ENCODE data around the gene DGKB.

The DGKB gene

DNA sequence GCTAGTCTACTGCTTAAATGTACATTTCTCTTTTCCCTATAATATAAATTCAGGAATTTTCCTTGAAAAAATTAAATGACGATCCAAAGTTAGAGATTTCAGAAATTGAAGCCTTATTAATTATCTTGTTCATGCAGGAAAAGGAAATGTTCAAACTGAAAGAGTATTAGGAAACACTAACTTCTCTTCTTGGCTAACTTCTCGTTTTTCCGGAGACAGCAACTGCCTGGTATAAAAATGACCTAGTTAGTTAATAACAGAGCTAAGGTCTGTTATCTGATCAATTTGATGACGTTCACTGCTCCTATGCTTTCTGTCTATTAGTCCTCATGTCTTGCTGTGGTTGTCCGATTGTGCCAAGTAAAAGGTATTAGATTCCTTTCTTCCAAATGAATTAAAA is 212.5 kb downstream of the DGKB start:
- no peak for TF ChIP-seq GATA3 (IDR thresholded peaks at IDR 0.05; ENCODE audit: low read depth, low read length)
- 0 out of 2 replicates have a peak, but pooled peaks have one; percentile 12 for TF ChIP-seq GATA2 (IDR thresholded peaks at IDR 0.05; ENCODE audit: low read depth, low read length)

DNA sequence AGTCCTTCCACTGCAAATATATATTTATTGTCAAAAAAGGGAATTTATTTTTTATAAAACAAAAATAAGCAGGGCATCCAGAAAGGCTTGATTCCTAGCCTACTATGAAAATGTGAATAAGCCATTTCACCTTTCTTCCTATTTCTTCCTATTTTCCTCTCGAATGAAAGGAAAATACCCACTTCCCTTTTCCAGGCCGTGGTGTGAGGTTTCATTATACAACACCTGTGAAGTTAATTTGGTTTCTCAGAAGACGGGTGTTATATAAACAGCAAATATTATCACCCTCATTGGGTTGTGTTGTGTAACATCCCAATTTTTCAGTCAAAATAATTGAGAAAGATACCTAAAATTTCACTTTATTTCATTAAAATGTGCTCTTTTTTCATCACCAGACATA is 214.3 kb downstream of the DGKB start:
- no peak for TF ChIP-seq GATA3 (IDR thresholded peaks at IDR 0.05; ENCODE audit: low read depth, low read length)
- TF ChIP-seq GATA2 (IDR thresholded peaks at IDR 0.05; ENCODE audit: low read depth, low read length), result no peak

DNA sequence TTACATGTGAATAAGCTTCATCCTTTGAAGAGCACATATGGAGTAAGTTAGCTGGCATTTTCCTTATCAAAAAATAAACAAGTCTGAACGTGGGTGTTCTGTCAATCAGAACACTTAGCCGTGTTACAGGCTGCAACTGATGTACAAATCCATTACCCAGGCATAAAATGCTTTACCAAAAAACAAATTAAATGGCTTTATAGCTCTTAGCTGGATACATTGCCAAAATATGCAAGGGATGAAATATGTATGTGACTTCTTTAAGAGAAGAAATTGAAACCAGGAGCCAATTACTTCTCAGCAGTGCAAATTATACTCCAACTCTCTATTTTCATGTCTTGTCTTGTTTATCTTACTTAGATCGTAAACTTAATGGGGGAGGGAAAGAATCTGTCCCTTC is 214.8 kb downstream of the DGKB start:
- TF ChIP-seq GATA2 (IDR thresholded peaks at IDR 0.05; ENCODE audit: low read depth, low read length) (peak; percentile 45), GATA3 (IDR thresholded peaks at IDR 0.05; ENCODE audit: low read depth, low read length) (no peak)

DNA sequence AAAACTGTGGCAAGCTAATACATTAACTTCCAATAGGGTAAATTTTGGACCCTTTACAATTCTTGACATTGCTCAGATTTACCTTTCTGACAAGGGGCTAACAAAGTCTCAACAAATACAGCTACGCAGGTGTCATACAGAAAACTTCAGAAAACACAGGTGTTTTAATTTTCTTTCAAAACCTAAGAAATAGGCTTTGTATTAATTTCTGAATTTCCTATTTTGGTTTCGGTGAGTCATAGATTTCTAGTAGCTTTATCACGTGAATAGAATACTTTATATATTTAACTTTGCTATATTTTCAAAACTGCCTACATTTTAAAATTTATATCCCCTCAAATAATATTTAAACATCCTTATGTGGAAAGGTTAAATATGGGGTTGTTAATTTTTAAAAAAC is 215.3 kb downstream of the DGKB start:
- TF ChIP-seq GATA2 (IDR thresholded peaks at IDR 0.05; ENCODE audit: low read depth, low read length), result no peak
- no peak for TF ChIP-seq GATA3 (IDR thresholded peaks at IDR 0.05; ENCODE audit: low read depth, low read length)

DNA sequence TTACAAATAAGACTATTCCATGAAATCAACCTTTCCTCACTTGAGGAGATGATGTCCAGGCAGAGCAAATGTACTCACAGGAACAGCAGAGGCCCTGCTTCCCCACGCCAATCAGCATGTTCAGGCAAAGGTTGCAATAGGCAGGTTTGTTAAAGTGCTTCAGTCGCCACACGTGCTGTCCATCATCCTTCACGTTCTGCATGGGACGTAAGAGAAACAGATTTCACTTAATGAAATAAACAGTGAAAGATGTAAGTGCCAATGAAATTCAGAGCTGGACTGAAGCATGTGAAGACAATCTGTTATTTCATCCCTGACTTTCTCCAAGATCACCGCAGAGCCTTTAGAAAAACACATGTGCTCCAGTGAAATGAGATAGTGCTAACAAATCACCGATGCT is 217.4 kb downstream of the DGKB start:
- no peak for TF ChIP-seq GATA2 (IDR thresholded peaks at IDR 0.05; ENCODE audit: low read depth, low read length)
- no peak for TF ChIP-seq GATA3 (IDR thresholded peaks at IDR 0.05; ENCODE audit: low read depth, low read length)

DNA sequence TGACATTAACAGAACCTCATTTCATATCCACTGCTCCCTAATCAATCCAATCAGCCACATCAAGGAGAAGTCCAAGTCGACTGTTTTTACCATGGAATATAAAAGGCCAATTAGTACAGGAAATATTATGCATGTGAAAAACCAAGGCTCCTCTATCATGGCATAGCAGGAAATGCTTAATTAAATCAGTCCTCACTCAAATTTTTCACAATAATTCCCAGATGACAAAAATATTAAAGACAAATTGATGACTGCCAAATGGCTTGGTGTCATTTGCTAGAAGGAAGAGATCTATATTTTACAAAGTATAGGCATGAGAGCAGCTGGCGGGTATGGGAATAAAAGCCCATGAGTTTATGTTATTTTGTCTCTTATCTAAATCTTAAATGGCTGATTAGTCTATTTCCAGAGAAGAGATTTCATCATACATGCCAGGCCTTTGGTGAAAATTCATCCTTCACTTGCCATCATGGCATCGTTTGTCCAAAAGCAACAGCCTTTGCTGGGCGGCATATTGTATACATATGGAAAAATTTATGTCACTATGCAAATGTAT is 219.6 kb downstream of the DGKB start:
- TF ChIP-seq GATA2 (IDR thresholded peaks at IDR 0.05; ENCODE audit: low read depth, low read length) (peak; percentile 77), GATA3 (IDR thresholded peaks at IDR 0.05; ENCODE audit: low read depth, low read length) (peak; percentile 95)

DNA sequence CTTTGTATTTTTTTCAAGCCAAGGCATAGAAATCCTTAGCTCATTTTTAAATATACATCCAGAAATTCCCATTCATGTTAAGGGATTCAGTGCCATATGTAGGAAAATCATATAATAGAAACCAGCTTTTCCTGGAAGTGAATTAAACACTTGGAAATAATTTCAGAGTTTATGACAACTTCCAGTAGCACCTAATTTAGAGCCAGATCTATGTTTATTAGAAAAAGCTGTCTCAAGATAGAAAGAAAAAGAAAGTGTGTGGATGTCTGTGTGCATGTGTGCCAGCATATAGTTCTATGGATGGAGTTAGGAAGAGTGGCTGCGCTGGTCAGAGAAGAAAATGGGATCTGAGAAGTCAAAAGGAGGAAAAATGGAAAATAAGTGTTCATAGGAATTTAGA is 225.7 kb downstream of the DGKB start:
- TF ChIP-seq GATA2 (IDR thresholded peaks at IDR 0.05; ENCODE audit: low read depth, low read length), result no peak
- TF ChIP-seq GATA3 (IDR thresholded peaks at IDR 0.05; ENCODE audit: low read depth, low read length), result no peak

DNA sequence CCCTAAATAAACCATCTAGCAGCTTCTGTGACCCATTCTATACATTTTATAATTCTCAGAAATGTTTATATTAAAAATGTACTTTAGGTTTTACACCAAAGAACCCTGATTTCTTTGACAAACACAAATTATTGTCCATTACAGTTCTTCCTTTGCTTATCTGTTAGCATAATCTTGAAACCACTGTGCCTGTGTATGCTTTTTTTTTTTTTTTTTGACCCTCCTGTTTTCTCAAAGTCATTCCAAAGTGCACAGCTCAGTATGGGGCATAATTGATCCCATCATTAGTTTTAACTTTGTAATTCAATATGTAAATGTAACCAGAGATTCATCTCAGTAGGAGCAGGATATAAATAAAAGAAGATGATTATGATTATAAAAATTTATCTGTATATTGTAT is 229.3 kb downstream of the DGKB start:
- TF ChIP-seq GATA2 (IDR thresholded peaks at IDR 0.05; ENCODE audit: low read depth, low read length), result peak; percentile 56
- TF ChIP-seq GATA3 (IDR thresholded peaks at IDR 0.05; ENCODE audit: low read depth, low read length), result peak; percentile 85

DNA sequence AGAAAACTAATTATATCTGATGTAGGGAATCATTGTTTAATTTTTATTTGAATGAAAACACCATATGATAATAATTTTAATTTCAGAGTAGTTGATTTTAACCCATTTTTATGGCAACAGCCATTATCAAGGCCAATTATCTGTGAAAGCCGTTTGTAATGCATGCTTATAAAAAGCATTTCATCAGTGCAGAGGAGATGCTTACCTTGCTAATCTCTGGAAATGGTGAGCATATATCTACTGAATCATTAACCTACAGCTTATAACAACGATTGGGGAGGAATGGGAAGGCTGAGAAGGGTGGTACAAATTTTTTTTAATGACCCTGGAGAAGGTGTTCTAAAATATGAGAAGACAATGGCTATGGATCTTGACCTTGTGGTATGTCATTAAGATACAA is 235.6 kb downstream of the DGKB start:
- TF ChIP-seq GATA2 (IDR thresholded peaks at IDR 0.05; ENCODE audit: low read depth, low read length) (no peak; the same call in 1 of the 2 replicates), GATA3 (IDR thresholded peaks at IDR 0.05; ENCODE audit: low read depth, low read length) (no peak)

DNA sequence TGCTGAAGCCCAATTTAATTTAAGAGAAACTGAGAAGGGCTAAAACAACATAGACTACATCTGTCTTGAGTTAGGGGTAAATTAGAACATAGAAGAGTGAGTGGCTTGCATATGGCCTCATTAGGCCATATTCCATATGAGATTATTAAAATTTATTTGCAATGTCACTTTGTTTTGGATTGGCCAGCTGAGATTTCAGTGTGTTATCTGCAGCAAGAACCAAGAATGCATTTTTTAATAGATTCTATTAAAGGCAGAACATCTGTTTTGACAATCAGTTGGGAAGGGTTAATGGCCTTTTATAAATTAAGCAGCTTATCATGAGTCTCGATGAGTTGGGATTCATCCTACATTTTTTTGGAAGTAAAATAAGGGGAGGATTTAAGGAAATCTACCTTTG is 236.2 kb downstream of the DGKB start:
- peak; percentile 89 for TF ChIP-seq GATA2 (IDR thresholded peaks at IDR 0.05; ENCODE audit: low read depth, low read length)
- TF ChIP-seq GATA3 (IDR thresholded peaks at IDR 0.05; ENCODE audit: low read depth, low read length), result peak; percentile 91

DNA sequence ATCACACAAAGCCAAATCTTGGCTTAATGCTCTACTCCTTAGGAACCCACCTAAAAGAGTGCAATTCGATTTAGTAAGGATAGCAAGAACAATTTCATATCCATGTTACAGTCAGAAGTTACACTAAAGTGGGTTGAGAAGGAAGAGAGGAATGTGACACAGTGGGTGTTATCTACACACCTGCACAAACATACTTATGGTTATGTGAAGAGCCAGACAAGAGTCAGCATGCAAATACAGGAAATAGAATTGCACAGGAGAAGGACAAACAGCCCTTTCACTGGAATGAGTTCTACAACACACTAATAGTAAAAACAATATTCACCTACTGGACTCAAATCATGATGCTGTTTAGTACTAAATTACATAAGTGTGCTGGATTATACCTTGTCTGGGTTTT is 262.8 kb downstream of the DGKB start:
- TF ChIP-seq GATA3 (IDR thresholded peaks at IDR 0.05; ENCODE audit: low read depth, low read length) (no peak), GATA2 (IDR thresholded peaks at IDR 0.05; ENCODE audit: low read depth, low read length) (no peak)

DNA sequence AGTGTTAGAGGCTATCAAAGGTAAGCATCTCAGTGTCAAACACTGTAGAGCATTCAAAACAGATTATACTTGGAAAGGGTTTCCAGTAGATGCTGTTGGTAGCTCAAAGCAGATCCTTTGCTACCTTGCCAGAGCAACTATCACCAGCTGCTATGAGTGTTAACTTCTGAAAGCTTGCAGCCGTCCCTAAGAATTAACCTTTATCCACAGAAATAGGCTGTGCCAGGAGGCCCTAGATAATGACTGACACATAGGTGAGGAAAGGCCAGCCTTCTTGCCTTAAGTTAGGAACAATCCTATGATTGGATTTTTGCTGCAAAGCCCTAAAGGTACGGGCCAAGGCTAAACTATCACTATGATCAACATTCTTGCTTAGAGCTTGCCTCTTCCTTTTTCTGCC is 263.2 kb downstream of the DGKB start:
- TF ChIP-seq GATA3 (IDR thresholded peaks at IDR 0.05; ENCODE audit: low read depth, low read length) (no peak), GATA2 (IDR thresholded peaks at IDR 0.05; ENCODE audit: low read depth, low read length) (no peak)

DNA sequence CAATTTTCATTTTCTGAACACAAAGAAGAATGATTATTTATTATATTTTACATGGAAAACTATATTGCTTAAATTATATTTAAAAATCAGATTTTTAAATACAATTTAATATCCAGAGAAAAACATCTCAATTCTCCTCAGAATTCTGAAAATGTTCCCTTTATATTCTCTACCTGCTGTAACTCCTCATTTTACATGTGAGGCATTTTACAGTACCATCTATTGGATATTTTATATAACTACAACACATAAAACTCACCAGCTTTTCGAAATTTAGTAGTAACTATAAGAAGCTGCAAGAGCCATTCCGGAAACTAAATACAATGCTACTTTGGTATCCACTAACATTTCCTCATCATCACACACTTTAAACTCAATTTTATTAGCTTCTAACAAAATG is 264.6 kb downstream of the DGKB start:
- TF ChIP-seq GATA3 (IDR thresholded peaks at IDR 0.05; ENCODE audit: low read depth, low read length) (no peak), GATA2 (IDR thresholded peaks at IDR 0.05; ENCODE audit: low read depth, low read length) (no peak)

DNA sequence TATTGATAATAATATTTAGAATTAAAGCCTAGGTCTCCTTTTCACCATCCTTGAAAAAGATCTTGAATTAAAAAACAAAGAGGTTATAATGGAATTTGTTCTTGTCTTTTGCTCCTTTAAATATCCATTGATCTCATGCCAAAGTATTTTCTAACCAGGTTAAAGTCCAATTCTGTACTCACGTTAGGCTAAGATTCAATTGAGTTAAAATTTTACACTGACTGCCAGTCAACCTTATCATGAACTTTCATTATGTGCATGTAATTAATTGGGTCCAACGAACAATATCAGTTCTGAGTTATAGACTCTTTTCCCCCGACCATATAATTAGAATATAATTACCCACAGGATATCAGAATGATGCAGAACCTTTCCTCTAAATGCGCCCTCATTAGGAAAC is 266.6 kb downstream of the DGKB start:
- TF ChIP-seq GATA3 (IDR thresholded peaks at IDR 0.05; ENCODE audit: low read depth, low read length), result no peak
- no peak for TF ChIP-seq GATA2 (IDR thresholded peaks at IDR 0.05; ENCODE audit: low read depth, low read length)

DNA sequence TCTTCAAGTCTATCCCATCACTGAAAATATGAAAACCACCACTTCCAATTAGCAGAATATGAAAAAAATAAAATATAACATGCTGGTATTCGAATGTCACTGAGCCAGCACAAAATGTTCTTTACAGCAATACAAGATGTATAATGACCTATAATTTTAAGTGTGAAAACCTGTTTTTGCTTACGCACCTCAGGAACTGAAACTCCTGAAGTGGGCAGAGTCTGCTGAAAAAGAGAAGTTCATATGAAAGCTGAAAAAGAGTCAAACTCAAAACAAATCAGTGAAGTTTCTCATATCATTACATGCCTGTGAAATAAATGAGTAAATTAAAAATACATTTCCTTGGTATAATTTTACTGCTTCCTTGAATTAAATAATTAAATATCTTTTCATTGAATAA is 272.5 kb downstream of the DGKB start:
- no peak for TF ChIP-seq GATA3 (IDR thresholded peaks at IDR 0.05; ENCODE audit: low read depth, low read length)
- TF ChIP-seq GATA2 (IDR thresholded peaks at IDR 0.05; ENCODE audit: low read depth, low read length), result no peak

DNA sequence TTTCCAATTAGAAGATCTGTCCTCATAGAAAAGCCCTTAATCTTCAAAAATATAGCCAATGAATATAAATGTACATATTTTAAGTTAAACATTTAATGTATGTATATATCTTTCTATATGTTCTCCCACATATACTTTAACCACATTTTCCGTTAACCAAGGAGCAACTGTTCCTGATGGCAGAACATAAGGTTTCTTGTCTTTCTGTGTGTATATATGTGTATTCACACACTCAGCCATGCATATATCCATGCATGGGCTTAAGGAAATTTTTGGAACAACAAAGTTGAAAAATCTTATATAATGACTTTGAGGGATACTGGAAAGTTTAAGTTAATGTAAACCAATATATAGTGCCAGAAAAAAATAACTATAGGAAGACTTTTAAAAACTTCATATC is 274.0 kb downstream of the DGKB start:
- TF ChIP-seq GATA3 (IDR thresholded peaks at IDR 0.05; ENCODE audit: low read depth, low read length) (no peak), GATA2 (IDR thresholded peaks at IDR 0.05; ENCODE audit: low read depth, low read length) (no peak)
